GM23338 (cell line): ENCODE measurements around the gene NMS.

Experiments used
- CREB1 ChIP-seq: fragments of 250-450 bp; sonication (Bioruptor Pico); IDR thresholded peaks from 2 replicates; pipeline ENCODE4 v1.5.0; 2020; ENCODE audit warnings: low read depth, mild to moderate bottlenecking, moderate library complexity
- CTCF ChIP-seq, 2 experiments: fragments of 200-600 bp in 1 of 2; sonication (generic) in 1 of 2; conservative IDR thresholded peaks; 2 replicates each; pipeline versions ENCODE4 v1.5.1 to v1.6.1; 2016 to 2017; ENCODE audit warnings: antibody characterized with exemption in 2 of 2, low read depth in 2 of 2, mild to moderate bottlenecking in 2 of 2, moderate library complexity in 1 of 2
- EZH2 ChIP-seq: fragments of 200-600 bp; sonication (generic); IDR thresholded peaks from one replicate; pipeline ENCODE4 v1.8.0; 2017; ENCODE audit warnings: antibody characterized with exemption, mild to moderate bottlenecking, low read depth; ENCODE audit not compliant: unreplicated experiment
- EZH2phosphoT487 ChIP-seq: fragments of 200-600 bp; sonication (generic); IDR thresholded peaks from one replicate; pipeline ENCODE4 v1.8.1; 2018; ENCODE audit warnings: antibody characterized with exemption; ENCODE audit not compliant: unreplicated experiment
- JUNB ChIP-seq: IDR thresholded peaks from one replicate; pipeline ENCODE4 v1.6.1; 2016; ENCODE audit warnings: antibody characterized with exemption; ENCODE audit not compliant: unreplicated experiment
- NANOG ChIP-seq: IDR thresholded peaks from 2 replicates; pipeline ENCODE4 v1.6.1; 2016; ENCODE audit warnings: antibody characterized with exemption, borderline replicate concordance
- POLR2AphosphoS5 ChIP-seq: IDR thresholded peaks from 2 replicates; pipeline ENCODE4 v1.6.1; 2016; ENCODE audit warnings: antibody characterized with exemption, low read depth
- REST ChIP-seq: IDR thresholded peaks from one replicate; pipeline ENCODE4 v1.6.1; 2018; ENCODE audit warnings: antibody characterized with exemption; ENCODE audit not compliant: unreplicated experiment
- STAT1 ChIP-seq: IDR thresholded peaks from one replicate; pipeline ENCODE4 v1.6.1; 2016; ENCODE audit warnings: antibody characterized with exemption; ENCODE audit not compliant: unreplicated experiment
- ZNF114 ChIP-seq: fragments of 250-450 bp; sonication (Bioruptor Pico); IDR thresholded peaks from 2 replicates; pipeline ENCODE4 v1.5.0; 2020; ENCODE audit warnings: mild to moderate bottlenecking, moderate library complexity
- ZNF331 ChIP-seq: fragments of 250-450 bp; sonication (Bioruptor Pico); IDR thresholded peaks from 2 replicates; pipeline ENCODE4 v1.5.0; 2020; ENCODE audit warnings: low read depth, mild to moderate bottlenecking, moderate library complexity

GRCh38 chr2:100526868-100527267, 56.6 kb downstream of the NMS start:
- TF ChIP-seq EZH2phosphoT487 (no peak), CTCF (conservative IDR thresholded peaks at IDR 0.05; ENCODE audit: low read depth in 2 of 2) (no peak), NANOG (no peak), EZH2 (no peak), POLR2AphosphoS5 (no peak), JUNB (no peak), STAT1 (no peak), REST (no peak), ZNF114 (CRISPR knock-in tag) (no peak), ZNF331 (CRISPR knock-in tag) (no peak), CREB1 (CRISPR knock-in tag) (no peak)
